Thoracic aorta (tissue), 2 donors: ENCODE data around the gene CNFN. TPM values are rescaled to one million over a fixed set of nuclear protein-coding genes. Genes with fewer than 3 reads are reported as not detected.

ENCODE experiments used
- ATAC-seq: fragments of 150-250 bp; one replicate; pipeline ENCODE4 v1.8.0; 2017; ENCODE audit warnings: low read depth; ENCODE audit not compliant: insufficient number of reproducible peaks, low FRiP score
- DNase-seq: peaks from one replicate; pipeline ENCODE4 v3.0.0-alpha.2; 2020; ENCODE audit warnings: low spot score
- H3K27ac ChIP-seq, 2 donors: fragments of 200-600 bp; sonication (generic); 1 replicate in 1 of 2; 2 replicates in 1 of 2; pipeline ENCODE4 v1.5.1; 2016; ENCODE audit warnings: mild to moderate bottlenecking in 2 of 2, moderate library complexity in 2 of 2
- H3K27me3 ChIP-seq: fragments of 200-600 bp; sonication (generic); replicated peaks from 2 replicates; pipeline ENCODE4 v1.6.0; 2016; ENCODE audit warnings: mild to moderate bottlenecking; ENCODE audit not compliant: insufficient read depth
- H3K36me3 ChIP-seq: fragments of 200-600 bp; sonication (generic); one replicate; pipeline ENCODE4 v1.5.1; 2016
- H3K4me1 ChIP-seq, 2 donors: fragments of 200-600 bp; sonication (generic); 1 replicate in 1 of 2; 2 replicates in 1 of 2; pipeline versions ENCODE4 v1.5.1 to v1.6.0; 2016; ENCODE audit warnings: low read depth in 2 of 2, mild to moderate bottlenecking in 1 of 2; ENCODE audit not compliant: control insufficient read depth in 1 of 2
- H3K4me3 ChIP-seq: fragments of 200-600 bp; sonication (generic); 2 replicates; pipeline ENCODE4 v1.5.1; 2016; ENCODE audit warnings: mild to moderate bottlenecking
- H3K9me3 ChIP-seq: fragments of 200-600 bp; sonication (generic); 2 replicates; pipeline ENCODE4 v1.5.1; 2016
- total RNA-seq, 2 donors: library from RNA; depleted of rRNA; stranded (reverse); fragments of >200 nt; gene quantifications; one replicate each; pipeline versions ENCODE4 v1.1.0 to v1.2.3, GENCODE V29; 2016
- TF ChIP-seq, protein P1 (sequence below): fragments of 200-600 bp; sonication (generic); IDR thresholded peaks from one replicate; pipeline ENCODE4 v1.5.1; 2019; ENCODE audit warnings: antibody characterized with exemption

The CNFN gene
- total RNA-seq, 2 donors from 2014 or later: not detected

DNA sequence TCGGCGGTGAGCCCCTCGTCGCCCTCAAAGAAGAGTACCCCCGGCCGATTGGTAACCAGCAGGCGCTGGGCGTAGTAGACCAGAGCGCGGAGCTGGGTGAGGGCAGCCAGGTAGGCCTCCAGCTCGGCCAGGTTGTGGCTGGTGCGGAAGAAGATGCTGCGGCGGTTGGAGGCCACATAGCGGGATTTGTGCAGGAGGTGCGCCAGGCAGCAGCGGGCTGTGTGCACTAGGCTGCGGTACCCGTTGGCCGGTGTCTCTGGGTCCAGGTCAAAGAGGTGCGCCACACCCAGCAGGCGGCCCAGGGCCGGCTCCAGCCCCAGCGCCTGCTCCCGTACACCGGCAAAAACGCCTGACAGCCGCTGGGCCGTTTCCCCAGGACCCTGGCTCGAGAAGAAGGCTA, 20.3 kb upstream of the CNFN start:
- DNase-seq (no peak), ATAC-seq (no peak)
- no peaks in the 10 kb centered on the region for H3K4me1 ChIP-seq
- H3K27me3 ChIP-seq: no peaks in the 10 kb centered on the region
- no peaks in the 10 kb centered on the region for H3K9me3 ChIP-seq
- no peak overlapping the region for H3K4me3 ChIP-seq
- H3K36me3 ChIP-seq: no peaks in the 10 kb centered on the region
- TF ChIP-seq, protein P1, sequence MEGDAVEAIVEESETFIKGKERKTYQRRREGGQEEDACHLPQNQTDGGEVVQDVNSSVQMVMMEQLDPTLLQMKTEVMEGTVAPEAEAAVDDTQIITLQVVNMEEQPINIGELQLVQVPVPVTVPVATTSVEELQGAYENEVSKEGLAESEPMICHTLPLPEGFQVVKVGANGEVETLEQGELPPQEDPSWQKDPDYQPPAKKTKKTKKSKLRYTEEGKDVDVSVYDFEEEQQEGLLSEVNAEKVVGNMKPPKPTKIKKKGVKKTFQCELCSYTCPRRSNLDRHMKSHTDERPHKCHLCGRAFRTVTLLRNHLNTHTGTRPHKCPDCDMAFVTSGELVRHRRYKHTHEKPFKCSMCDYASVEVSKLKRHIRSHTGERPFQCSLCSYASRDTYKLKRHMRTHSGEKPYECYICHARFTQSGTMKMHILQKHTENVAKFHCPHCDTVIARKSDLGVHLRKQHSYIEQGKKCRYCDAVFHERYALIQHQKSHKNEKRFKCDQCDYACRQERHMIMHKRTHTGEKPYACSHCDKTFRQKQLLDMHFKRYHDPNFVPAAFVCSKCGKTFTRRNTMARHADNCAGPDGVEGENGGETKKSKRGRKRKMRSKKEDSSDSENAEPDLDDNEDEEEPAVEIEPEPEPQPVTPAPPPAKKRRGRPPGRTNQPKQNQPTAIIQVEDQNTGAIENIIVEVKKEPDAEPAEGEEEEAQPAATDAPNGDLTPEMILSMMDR: no peak
- H3K27ac ChIP-seq: no peak overlapping the region

DNA sequence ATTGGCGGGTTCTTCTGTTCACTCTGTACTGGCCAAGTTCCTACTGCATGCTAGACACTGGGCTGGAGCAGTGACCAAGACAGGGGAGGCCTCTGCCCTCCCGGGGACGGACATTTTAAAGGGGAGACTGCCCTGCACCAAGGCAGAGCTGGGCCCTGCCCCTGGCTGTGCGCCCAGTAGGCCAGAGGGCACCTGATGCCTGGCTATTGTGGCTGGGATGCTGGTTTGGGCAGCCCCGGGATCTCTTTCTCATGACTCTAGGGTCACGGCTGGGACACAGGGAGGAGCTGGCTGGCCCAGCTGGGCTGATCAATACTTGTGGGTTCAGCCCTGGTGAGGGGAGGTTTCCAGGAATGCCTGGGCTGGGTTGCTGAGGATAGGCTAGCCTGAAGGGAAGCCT, 19.4 kb upstream of the CNFN start:
- Histone ChIP-seq H3K4me3 (no peak overlapping the region), H3K27me3 (no peaks in the 10 kb centered on the region), H3K4me1 (no peaks in the 10 kb centered on the region), H3K27ac (no peak overlapping the region), H3K36me3 (no peaks in the 10 kb centered on the region), H3K9me3 (no peaks in the 10 kb centered on the region)
- ATAC-seq (no peak), DNase-seq (no peak)
- TF ChIP-seq, protein P1: no peak

DNA sequence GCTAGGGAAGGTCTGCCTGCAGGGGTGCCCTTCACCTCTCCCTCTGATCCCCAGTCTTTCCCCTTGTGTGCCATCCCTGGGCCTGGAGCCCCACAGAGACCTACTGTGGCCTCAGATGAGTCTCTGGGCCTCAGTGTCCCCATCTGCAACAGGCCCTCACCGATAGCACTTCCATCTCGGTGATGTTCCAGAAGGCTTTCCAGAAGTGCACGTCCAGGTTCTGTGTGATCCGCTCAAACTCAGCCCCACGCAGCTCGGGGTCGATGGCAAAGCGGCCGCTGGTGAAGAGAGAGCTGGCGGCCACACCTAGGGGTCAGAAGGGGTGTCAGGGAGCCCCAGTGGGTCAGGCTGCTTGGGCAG, 17.7 kb upstream of the CNFN start:
- H3K27me3 ChIP-seq: no peaks in the 10 kb centered on the region
- no peak for DNase-seq
- no peaks in the 10 kb centered on the region for H3K9me3 ChIP-seq
- H3K4me3 ChIP-seq: no peak overlapping the region
- TF ChIP-seq, protein P1: no peak
- ATAC-seq: no peak
- H3K4me1 ChIP-seq: no peaks in the 10 kb centered on the region
- H3K27ac ChIP-seq: no peak overlapping the region
- H3K36me3 ChIP-seq: no peaks in the 10 kb centered on the region

DNA sequence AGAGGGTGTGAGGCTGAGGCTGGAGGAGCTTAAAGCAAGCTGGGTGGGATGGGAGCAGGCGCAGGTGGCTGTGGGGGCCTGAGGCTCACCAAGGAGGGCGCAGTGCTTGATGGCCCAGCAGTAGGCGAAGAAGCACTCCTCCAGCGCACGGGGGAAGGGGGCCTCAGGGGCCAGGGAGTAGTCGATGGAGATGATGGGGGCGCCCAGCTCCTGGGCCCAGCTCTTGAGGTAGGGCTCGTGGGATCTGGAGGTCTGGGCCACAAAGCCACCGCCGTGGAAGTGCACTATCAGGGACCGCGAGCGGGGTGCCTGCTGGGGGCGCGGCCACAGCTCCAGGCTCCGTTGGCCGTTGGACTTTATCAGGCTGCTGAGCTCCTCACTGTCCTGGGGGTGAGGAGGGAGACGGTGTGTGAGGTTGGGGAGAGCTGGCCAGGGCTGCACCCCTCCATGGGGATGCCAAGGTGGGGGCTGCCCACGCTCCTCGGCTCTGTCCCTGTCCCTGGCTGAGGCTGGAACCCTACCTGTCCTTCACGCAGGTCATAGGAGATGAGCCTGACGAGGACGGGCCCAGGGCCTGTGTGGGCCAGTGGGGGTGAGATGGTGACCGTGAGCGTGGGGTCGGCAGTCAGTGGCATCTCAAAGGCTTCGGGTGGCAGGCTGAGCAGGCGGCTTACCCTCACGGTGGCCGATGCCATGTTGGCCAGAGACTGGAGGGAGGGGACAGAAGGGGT, 17.2 kb upstream of the CNFN start:
- no peaks in the 10 kb centered on the region for H3K27me3 ChIP-seq
- TF ChIP-seq, protein P1: no peak
- no peak overlapping the region for H3K27ac ChIP-seq
- H3K36me3 ChIP-seq: no peaks in the 10 kb centered on the region
- H3K4me1 ChIP-seq: peaks cover 0 to 2% of the 10 kb centered on the region in 2 donors
- DNase-seq (no peak), ATAC-seq (no peak)
- H3K4me3 ChIP-seq: no peak overlapping the region
- H3K9me3 ChIP-seq: no peaks in the 10 kb centered on the region

DNA sequence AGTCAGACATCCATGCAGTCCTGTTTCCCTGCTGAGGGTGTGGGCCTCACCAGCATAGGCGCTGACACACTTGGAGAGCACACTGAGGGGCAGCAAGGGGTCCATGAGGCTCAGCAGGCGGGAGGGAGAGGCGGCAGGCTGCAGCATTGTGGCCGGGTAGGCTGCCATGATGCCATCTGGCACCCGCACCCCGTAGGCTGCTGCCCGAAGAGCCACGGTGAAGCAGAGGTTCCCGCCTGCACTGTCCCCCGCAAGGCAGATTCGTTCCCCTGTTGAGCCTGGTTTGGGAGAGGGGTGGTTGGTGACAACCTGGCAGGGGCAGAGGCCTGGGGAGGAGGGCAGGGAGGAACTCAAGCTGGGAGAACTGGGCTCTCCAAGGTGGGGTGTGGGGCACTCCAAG, 16.0 kb upstream of the CNFN start:
- no peak overlapping the region for H3K27ac ChIP-seq
- H3K9me3 ChIP-seq: no peaks in the 10 kb centered on the region
- no peaks in the 10 kb centered on the region for H3K36me3 ChIP-seq
- H3K4me3 ChIP-seq: no peak overlapping the region
- TF ChIP-seq, protein P1: no peak
- peaks cover under 1 to 9% of the 10 kb centered on the region in 2 donors for H3K4me1 ChIP-seq
- H3K27me3 ChIP-seq: no peaks in the 10 kb centered on the region
- ATAC-seq (no peak), DNase-seq (no peak)
